ENCODE results near the gene LCE1F. TPM values are rescaled to one million over a fixed set of nuclear protein-coding genes. Genes with fewer than 3 reads are reported as not detected.
A peak's percentile ranks its signal among the peaks of the same experiment; 100 is the strongest.

LCE1F gene, protein sequence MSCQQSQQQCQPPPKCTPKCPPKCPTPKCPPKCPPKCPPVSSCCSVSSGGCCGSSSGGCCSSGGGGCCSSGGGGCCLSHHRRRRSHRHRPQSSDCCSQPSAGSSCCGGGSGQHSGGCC
- total RNA-seq (ENCODE audit: insufficient read depth, low replicate concordance) = not detected

DNA sequence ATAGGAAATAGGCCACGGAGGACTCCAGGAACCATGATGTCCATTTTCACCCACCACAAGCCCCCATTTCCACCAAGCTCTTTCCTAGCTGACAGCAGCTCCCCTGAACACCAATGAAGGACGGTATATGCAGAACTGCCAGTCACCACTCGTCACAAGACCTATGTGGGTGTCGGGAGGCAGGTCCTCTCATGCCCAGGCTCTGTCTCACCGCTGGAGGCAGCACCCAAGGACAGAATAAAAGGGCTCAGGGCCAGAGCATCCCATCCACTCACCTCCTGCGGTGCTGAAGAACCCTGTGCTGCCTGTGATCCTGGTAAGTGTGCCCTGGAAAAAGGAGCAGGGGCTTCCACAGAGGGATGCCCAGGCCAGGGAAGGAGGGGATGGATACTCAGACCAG, at the start of gene LCE1F:
LCE1F (plus strand) TSS at position 266 of the 400 bp plus-strand sequence. CDS start 1,232 bp downstream, outside the sequence.
- DNase-seq (ENCODE audit: low spot score) = no peak

DNA sequence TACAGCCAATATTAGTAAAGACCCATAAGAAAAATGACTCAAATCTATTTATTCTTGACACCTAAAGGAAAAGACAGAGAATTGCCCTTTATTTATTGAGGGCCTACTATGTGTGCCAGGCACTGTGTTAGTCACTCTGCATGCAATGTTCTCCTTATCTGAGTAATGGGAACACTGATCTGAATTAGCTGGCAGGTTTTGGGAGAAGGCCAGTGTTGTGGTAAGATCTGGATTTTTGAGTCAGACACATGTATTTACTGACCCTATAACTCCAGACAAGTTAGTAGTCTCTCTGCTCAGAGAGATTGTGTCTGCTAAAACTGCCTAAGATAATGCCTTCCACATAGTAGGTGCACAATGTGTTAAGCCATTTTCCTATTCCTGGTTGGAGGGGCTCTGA, 49.7 kb upstream of the LCE1F start:
- no peak for DNase-seq (ENCODE audit: low spot score)

DNA sequence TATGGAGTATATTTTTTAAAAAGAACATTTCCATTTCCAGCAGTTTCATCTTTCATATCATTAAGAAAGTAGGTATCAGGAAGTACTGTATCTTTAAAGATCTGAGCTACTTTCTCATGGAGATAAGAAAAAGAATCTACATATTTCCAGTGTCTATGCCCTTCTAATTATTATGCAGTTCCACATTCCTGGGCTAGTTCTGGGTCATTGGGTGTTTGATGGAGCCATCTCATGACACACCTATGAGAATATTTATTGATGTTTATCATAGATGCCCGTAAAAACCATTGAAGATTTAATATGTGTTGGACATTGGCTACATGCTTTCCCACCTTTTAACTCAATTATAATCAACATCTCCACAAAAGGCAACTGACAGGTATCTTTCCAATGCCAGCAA, 46.0 kb upstream of the LCE1F start:
- no peak for DNase-seq (ENCODE audit: low spot score)

- DNase-seq (ENCODE audit: low spot score) = no peak
Observed at GRCh38 chr1:152735648-152736047, 39.3 kb upstream of the LCE1F start.

GRCh38 chr1:152737997-152738396, 36.9 kb upstream of the LCE1F start:
- no peak for DNase-seq (ENCODE audit: low spot score)

- DNase-seq (ENCODE audit: low spot score) = no peak
Observed at GRCh38 chr1:152739841-152740240, 35.1 kb upstream of the LCE1F start.

- DNase-seq (ENCODE audit: low spot score) = no peak
Observed at GRCh38 chr1:152741656-152742055, 33.3 kb upstream of the LCE1F start.

- no peak for DNase-seq (ENCODE audit: low spot score)
Observed at GRCh38 chr1:152743371-152744145, 31.4 kb upstream of the LCE1F start.

- DNase-seq (ENCODE audit: low spot score) = no peak
Observed at GRCh38 chr1:152745289-152745704, 29.6 kb upstream of the LCE1F start.

DNA sequence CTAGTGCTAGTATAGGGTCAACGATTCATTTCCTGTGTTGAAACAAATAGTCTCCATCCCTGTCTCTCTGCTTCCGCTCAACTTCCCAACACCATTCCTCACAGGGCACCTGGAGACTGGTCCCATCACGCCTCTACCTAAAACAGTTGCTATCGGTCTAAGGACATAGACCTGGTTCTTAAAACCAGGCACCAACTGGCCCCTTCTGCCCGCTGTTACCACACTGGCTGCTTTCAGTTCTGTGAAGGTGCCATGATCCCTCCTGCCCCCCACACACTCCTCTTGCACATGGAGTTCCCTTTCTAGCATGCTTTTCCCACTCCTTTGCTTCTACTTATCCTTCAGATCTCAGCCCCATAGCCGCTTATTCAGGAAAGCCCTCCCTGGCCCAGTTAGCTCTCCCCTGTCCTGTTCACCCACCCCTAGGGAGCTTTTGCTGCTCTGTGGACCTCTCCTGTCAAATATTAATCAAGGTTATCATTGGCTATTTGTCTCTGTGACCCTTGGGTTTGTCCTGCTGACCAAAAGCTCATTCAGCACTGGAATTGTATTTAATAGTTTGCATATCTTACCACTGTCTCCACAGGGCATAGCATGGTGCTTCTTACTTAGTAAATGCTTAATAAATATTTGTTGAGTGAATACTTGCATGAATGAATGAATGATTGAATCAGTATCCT, 29.0 kb upstream of the LCE1F start:
- DNase-seq (ENCODE audit: low spot score) = no peak

DNA sequence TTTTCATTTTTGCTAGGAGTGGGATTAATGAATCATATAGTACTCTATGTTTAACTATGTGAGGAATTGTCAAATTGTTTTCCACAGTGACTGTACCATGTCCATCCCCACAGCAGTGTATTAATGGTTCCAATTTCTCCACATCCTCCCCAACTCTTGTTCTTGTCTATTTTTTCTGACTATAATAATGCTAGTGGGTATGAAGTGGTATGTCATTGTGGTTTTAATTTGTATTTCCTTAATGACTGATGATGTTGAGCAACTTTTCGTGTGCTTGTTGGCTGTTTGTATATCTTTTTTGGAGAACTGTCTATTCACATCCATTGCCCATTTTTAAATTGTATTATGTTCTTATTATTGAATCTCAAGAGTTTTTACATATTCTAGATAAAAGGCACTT, 27.1 kb upstream of the LCE1F start:
- DNase-seq (ENCODE audit: low spot score) = no peak

- DNase-seq (ENCODE audit: low spot score) = no peak
Observed at GRCh38 chr1:152752225-152752624, 22.7 kb upstream of the LCE1F start.

DNA sequence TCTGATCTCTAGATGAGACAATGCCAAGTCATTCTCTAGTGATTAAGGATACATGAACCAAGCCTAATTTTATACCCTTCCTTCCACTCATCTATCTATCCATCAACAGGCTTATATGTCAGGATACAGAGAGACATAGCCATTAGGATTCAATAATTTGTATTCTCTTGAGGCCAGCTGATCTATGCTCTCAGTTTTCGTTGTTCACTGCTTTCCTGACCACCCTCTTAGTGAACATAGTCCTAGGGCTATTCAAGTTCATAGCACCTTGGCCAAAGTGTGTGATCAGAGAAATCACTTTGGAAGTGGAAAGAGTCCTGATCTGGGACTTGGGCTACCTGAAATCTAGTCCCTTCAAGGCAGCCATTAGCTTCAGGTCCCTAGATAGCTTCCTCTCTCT, 21.4 kb upstream of the LCE1F start:
- no peak for DNase-seq (ENCODE audit: low spot score)

- DNase-seq (ENCODE audit: low spot score) = no peak
Observed at GRCh38 chr1:152756872-152757271, 18.1 kb upstream of the LCE1F start.

GRCh38 chr1:152757747-152758146, 17.2 kb upstream of the LCE1F start, which contains the start of gene KPRP:
Gene KPRP, plus strand, starts transcription at chr1:152758025. Its CDS starts 1,564 bp downstream, at chr1:152759589.
- no peak for DNase-seq (ENCODE audit: low spot score)

- peak; percentile 1 for DNase-seq (ENCODE audit: low spot score)
Observed at GRCh38 chr1:152758636-152759035, 16.3 kb upstream of the LCE1F start.

- DNase-seq (ENCODE audit: low spot score) = peak; percentile 29
Observed at GRCh38 chr1:152759453-152760173, 15.3 kb upstream of the LCE1F start.

- DNase-seq (ENCODE audit: low spot score) = no peak
Observed at GRCh38 chr1:152760551-152761190, 14.3 kb upstream of the LCE1F start.

DNA sequence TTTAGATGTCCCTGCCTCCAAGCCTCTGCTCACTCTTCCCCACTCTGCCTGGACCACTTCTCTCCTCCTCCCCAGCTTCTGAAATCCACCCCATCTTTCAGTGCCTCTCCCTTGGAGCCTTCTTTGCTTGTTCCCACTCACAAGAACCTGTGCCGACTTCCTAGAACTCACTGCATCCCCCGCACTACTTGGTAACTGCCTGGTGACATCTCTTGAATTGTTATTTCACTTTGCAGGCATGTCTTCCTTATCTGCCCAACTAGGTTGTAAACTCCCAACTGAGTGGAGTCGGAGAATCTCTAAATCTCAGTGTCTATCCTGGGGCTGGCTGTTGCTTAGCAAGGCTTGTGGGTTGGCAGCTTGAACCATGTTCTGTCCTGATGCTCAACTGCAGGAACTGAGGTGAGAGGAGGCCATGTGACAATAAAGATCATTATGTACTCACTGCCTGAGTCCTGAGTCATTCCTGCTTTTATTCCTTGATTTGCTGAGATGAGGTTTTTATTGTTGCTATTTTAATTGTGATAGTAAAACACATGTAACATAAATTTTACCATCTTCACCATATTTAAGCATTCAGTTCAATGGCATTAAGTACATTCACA, 13.2 kb upstream of the LCE1F start:
- no peak for DNase-seq (ENCODE audit: low spot score)

DNA sequence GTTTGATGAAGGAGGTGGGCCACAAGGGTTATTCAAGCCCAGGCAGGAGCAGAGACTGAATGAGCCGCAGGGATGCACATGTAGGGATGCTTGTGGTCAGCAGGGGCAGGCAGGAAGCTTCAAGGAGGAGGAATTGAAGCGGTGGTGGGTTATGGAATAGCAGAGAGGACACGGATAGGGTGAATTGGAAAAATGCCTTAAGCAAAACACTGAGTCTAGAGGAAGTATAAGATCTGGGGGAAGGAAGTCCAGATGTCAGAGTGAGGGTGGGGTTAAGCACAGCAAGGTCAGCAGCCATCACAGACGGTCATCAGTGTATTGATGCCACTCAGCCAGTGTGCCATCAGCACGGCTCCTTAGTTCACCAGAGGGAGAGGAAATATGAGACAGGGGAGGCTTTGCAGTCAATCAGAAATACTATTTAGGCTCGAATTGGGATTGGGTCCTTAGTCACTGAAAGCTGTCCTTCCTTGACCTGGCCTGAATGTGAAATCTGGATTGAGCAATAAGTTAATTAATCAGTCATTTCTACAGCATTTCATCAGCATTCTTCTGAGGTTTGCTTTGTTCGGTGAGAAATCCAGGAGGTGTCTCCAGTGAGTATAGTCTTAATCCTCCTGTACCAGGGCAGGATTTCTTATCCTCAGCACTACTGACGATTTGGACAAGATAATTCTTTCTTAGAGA, 6.0 kb upstream of the LCE1F start:
- DNase-seq (ENCODE audit: low spot score) = no peak

DNA sequence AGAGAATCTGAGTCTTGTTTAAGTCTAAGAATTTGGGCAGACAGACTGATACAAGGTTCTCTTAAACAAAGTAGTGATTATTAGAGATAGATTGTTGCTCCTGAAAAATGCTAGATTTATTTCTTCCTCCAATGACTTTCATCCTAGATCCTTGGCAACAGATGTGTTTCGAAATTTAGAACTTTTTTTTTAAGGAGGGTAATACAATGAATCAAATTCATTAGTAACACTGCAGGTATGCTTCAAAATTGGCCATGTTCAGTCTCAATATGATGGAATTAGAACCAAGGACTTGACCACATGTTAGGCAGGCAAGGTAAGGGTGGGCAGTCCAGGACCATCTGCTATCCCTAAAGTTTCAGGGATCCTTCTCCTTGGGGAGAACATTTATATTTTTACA, 4.5 kb upstream of the LCE1F start:
- no peak for DNase-seq (ENCODE audit: low spot score)

All from umbilical cord (tissue), 2 donors.